Inferior parietal cortex (tissue), 1 donor: ENCODE results near the gene TADA2A.

ENCODE experiments used
- DNase-seq: peaks from one replicate; pipeline ENCODE4 v3.0.0-alpha.2; 2016; ENCODE audit errors: extremely low spot score

TADA2A gene

DNA sequence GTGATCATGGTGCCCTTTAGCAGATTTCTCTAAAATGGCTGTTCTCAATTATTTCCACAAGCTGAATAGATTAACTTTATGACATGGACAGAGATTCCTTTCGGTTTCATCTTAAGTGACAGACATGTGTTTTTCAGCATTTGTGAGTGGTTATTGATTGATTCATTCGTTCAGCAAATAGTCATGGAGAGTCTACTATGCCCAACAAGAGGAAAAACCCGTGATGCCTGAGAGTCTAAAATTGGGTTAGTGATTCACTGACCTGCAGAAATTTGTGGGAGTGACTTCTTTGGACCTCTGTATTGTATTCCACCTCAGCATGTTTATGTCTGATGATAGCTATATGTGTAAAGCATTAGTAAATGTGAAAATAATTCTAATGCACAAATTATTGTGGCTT is 55.0 kb downstream of the TADA2A start:
- no peak for DNase-seq

DNA sequence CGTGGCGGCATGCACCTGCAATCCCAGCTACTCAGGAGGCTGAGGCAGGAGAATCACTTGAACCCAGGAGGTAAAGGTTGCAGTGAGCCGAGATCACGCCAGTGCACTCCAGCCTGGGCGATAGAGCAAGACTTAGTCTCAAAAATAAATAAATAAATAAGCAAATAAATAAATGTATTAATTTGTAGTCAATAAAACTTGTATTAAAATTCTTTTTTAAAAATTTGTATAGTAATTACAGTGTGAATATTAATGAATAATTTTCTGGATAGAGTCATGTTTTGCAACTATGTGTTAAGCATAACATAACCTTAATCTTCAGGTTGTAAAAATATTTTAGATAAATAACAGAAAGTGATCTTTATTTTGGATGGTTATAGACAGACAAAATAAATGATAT is 55.8 kb downstream of the TADA2A start:
- DNase-seq: no peak

DNA sequence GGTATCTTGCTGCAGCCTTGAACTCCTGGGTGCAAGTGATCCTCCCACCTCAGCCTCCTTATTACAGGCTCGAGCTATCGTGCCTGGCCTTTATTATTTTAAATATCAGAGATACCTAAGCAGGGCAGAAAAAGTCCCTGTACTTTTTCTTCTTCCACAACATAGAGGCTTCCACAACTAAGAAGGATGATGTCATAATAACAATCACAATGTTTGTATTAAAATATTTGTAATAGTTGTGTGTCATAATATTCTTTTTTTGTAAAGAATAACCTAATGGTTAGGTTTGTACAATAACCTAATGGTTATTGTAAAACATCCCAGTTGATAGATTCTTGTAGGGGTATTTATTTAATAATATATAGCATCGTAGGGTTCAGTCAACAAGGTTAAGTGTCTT is 56.4 kb downstream of the TADA2A start:
- no peak for DNase-seq

DNA sequence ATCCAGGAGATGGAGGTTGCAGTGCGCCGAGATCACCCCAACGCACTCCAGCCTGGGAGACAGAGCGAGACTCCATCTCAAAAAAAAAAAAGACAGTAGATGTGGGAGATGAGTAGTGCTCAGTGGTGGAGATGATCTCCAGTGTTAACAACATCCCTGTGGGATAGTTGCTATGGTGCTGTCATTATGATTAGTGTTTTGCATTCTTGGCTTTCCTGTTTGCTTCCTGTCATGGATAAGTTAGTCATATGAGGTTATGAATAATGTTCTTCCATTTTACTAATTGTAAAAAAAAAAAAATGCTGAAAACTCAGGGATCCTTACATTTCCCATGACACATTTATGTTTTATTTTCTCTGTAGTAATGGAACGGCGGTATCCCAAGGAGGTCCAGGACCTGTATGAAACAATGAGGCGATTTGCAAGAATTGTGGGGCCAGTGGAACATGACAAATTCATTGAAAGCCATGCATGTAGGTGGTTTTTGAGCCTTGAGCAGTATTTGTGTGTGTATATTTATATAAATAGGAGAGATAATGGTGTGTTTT is 58.5 kb downstream of the TADA2A start:
- DNase-seq: no peak

DNA sequence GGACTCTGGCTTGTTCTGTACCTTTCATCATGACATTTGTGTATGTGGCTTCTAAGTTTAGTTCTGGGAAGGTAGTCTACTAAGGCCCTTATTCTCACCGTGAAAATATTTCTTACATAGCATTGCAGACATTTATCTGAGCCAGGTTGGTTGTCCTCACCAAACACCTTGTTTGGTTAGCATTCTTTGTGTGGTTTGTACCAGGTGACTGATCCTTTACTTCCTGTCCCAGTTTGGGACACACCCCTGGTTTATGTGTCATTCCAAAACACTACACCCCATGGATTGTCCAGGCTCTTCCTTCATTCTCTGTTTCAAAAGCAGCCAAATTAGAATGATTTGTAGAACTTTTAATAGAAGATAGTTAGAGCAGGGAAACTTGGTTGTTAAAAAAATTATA is 59.8 kb downstream of the TADA2A start:
- DNase-seq: no peak

DNA sequence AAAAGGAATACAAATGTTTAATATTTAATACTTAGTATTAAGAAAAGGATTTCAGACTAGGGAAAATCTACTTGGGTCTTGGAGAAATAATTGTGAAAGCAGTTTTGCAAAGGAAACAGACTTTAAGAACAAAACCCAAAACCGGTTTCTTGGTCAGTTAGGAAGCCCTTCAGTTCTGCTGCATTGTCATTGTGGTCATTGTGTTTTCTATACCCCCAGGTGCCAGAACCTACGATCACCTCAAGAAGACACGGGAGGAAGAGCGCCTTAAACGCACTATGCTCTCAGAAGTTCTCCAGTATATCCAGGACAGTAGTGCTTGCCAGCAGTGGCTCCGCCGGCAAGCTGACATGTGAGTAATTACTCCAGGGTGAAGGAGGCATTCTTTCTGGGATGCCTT is 63.5 kb downstream of the TADA2A start:
- no peak for DNase-seq

DNA sequence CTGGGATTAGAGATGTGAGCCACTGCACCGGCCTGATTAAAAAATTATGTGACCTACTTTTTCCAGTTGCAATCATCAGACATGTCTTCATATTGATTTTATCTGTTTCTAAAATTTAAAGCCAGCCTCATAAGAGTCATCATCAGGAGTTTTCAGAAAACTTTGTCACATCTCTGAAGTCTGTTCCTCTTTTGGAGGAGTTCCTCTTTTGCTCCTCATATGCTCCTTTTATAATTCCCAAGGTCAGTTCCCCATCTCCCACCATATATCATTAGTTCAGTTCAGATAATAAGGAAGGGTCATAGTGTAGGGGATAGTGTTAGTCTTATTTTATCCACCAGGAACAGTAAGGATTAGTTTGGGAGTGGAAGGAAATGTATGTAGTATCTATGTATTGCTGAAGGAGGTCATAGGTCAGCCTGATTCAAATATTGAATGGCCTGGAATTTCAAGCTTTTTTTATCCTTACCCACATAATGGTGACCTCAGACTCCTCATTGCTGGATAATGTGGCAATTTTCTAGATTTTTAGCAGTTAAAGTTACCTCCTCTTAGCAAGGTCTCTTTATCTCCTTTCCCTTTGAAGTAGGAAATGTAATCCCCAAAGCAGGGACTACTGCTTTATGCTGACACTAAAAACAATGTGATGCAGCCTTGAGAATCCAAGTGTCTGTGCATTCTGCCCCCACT is 69.2 kb downstream of the TADA2A start:
- no peak for DNase-seq

DNA sequence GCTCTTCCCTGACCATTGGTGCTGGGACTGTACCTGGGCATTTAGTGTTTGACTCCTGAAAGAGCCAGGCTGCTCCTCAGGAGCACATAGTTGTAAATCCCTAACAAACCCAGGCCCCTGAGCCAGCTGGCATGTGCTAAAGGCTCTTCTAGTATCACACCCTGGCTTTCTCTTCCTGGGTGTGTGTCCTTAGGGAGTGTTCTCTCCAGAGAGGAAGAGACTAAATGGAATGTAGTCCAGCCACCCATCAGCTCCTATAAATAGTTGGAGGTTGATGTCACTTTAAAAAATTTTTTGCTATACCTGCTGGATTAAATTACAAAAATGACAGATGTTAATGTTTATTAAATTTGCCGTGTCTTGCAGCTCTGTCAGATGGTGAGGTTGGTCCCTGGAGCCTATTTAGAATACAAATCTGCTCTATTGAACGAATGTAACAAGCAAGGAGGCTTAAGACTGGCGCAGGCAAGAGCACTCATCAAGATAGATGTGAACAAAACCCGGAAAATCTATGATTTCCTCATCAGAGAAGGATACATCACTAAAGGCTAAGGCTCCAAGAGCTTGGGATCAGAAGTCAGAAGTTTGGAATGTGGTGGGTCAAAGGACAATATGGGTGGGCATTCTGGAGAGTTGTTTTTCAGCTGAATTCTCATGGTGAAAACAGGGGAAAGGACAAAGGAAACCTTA is 69.9 kb downstream of the TADA2A start:
- DNase-seq: no peak

DNA sequence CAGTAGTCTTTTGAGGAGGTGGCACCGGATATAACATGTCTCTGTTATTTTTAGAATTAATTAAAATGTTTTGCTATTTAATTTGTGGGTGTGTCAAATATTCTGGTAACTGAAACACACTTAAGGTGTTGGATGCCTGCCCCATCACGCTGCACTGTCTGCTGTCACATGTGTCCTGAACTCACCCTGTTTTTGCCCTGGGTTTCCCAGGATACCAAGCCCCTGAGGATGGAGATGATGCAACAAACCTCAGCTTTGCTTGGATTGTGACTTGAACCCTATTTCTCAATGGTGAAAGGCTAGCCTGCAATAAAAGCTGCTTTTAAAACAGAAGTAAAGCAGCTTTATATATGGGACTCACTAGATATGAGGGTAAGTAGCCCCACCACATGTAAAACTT is 71.5 kb downstream of the TADA2A start:
- no peak for DNase-seq

DNA sequence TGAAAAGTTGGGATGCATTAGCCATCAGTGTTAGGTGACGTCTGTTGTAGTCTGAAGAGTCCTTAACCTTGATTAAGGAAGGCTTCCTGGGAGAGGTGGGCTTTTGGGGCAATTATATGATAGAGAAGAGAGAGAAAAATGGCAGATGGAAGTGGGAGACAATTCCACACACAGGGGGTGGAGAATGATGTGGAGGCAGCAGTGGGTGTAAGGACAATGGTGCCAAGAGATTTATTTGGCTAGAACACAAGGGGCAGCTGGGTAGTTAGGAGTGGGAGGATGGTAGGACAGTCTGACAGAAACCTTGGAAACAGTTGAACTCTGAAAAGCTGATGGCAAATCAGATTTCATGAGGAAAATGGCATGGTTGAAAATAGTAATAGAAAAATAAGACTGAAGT is 72.3 kb downstream of the TADA2A start:
- no peak for DNase-seq

DNA sequence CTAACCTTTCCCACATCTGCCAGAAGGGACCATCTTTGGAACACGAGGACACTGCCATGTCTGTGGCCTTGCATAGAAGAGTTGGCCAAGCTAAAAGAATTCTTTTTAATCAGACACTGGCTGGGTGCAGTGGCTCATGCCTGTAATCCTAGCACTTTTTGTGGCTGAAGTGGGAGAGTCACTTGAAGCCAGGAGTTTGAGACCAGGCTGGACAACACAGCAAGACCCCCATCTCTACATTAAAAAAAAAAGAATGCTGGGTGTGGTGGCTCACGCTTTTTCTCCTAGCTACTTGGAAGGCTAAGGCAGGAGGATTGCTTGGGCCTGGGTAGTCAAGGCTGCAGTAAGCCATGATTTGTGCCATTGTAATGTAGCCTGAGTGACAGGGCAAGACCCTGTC is 73.7 kb downstream of the TADA2A start:
- DNase-seq: no peak

DNA sequence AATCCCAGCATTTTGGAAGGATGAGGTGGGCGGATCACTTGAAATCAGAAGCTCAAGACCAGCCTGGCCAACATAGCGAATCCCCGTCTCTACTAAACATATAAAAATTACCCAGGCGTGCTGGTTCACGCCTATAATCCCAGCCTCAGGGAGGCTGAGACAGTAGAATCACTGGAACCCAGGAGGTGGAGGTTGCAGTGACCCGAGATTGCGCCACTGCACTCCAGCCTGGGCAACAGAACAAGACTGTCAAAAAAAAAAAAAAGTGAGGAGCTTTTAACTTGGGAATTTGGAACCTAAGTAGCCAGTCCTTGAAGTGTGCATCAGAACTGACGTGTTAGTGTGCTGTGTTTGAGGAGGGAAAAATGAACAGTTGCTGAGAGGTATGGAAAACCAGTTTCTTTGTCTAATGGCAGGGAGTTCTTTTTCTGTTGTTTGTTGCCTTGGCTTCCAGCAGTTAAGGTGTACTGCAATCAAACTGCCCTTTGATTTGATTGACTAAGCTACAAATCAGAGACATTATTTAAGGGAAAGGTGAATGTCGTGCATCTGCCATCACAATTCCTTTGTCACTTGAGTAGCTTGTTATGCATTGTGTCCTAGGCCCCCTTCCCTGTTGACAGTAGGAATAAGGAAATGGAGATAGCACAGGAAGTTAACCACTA is 74.4 kb downstream of the TADA2A start:
- no peak for DNase-seq

DNA sequence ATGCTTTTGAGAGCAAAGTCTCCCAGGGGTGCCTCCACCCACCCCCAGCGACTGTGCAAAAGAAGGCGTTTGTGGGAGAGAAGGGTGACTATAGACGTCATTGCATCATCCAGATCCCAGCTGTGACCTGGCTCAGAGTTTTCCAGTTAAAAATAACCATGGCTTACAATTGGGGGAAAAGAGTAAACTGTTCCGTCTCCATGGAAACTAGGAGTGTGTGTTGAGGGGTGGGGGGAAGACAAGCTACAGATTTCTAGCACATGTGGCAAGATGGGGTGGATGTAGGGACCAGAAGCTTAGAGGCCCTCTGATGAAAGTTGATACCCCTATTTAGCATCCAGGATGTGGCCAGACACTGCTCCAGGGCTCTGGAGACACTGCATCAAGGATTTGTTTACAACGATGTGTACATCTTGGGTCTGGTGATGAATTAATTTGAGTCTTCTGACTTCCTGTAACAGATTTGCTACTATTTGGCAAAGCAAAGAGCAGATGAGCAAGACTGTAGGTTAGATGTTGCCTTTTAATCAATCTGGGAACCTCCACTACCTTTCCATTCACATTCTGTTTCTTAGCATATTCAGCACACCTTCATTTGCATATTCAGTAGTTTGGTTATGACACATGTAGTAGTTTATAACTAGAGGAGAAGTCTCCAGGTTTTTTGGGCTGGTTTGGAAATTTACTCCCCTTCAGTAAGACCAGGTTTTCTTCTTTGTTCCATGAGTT is 76.8 kb downstream of the TADA2A start:
- DNase-seq: peak; percentile 37

DNA sequence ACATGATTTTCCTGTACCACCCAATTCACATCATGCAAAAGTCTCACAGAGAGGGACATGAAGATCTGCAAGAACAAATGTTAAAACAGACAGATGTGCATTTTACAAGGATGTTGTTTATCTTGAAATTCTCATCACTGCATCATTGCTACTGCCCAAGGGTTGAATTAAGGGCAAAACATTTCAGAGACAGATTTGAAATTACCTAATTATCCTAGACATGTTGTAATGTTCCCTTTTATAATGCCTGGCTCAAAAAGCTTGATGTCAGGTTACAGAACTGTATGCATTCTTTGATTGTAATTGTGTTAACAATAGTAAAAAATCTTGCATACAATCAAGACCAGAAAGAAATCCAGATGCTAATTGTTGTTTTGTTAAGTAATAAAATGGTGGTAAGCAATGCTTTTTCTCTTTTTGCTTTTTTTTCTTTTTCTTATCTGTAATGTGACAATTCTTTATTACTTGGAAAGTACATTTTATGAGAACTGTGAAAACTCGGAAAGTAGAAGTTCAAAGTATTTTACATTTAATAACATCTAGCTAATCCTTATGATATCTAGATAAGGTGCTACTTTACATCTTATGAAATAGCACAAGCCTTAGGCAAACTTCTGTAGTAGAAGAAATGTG is 79.4 kb downstream of the TADA2A start:
- DNase-seq: no peak

DNA sequence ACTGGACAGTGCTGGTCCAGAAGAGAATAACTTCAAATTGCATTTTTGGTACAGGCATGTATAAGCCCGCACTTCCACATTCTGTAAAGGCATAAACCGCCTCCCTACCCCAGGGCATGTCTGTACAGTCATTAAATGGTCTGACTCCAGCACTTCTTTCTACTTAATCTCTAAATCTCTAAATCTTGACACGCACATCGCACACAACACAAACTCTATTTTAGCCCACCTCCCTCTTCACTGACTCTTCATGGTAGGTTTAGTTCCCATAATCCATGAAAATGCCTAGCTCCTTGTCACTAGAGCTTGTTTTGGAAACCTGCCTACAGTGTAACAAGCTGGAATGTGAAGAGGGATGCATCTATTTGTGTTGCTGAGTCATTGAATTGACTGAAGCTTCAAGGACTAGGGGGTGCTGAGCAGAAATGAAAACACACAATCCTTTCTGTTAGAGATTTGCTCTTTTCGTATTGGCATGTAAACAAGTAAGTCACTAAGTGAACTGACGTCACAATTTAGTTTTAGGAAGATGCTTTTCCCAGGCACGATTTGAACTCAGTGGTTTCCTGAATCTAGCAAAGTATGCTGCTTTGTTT is 81.4 kb downstream of the TADA2A start:
- peak; percentile 58 for DNase-seq

DNA sequence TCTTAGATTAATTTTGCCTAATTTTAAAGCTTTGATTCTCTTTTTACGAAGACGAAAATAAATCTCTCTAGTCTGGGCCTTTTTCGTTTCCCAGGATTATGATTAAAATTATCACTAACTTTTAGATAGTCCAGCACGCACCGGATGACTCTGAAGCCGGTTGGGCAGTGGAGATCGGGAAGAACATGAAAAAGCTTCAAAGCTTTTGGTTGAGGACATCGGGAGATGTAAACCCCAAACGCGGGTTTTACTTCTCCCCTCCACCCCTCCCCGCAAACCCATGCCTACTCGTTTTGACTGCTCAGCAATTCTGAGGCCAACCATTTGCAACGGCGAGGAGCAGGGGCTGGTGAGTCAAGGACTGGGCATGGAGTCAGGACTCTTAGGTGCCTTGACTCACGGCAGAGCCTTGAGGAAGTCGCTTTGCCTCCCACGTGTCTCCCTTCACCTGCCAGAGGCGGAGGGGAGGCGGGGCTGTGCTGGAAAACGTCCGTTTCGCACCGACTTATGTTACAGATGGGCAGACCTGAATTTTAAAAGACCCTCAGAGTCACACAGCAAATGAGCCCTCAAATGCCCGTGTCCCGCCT is 82.0 kb downstream of the TADA2A start:
- peak; percentile 49 for DNase-seq

DNA sequence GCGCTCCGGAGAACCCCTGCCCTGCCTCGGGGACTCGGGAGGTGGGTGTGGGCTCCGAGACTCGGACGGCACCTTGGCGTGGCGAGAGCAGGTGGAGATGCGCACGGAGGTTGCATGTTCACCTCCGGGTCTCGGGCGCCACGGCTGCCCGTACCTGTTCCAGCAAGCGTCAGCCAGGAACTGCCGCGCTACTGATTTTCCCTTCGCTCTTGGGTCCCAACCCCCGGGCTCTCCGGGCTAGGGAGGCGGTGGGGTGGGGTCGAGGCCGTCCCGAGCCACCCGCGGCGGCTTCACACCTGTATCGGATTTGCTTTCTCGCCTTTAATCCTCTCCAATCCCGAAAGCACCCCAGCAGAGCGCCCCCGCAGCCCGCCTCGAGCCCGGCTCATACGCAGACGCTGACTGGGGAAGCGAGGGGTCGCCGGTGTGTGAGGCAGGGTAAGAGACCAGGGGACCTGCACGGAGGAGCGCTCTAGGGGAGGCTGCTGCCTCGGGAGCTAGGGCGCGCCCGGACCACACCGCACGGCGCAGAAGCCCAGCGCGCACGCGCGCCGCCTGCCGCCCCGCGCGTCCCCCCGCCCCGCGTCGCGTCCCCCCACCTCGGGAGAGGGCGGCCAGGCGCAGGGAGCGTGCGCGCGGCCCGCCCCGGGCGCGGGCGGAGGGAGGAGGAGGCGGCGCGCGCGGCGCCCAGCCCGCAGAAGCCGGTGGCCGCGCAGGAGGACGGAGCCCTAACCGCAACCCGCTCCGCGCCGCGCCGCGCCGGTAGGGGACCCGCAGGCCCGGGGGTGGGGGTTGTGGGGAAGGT is 82.7 kb downstream of the TADA2A start, which contains the start of gene DUSP14:
Gene DUSP14, plus strand, starts transcription at position 695 of the 805 bp plus-strand sequence. CDS start 22,382 bp downstream, outside the sequence.
- DNase-seq: peak; percentile 76

DNA sequence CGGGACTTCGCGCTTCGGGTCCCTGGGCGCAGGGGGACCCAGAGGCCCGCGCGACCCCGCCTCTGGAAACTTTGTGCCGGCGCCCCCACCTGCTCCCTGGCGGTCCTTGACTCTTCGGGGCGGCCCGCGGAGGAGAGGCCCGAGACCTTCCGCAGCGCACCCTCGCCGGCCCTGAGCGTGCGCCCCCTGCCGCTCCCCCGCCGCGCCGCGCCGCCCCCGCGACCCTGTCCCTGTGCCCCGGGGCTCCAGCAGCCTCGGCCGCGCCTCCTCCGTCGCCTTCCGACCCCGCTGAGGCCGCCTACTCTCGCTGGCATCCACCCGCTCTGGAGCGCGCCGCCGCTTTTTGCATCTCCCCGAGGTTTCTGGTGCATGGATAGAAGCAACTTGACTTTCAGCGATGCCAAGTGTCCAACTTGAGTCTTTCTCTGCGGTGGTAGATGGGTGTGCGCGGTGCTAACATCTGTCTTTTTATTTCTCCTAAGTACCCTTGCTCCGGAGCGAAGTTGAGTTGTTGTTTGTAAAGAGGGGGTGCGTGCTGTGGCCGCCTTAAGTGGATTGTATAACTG is 83.4 kb downstream of the TADA2A start:
- DNase-seq: peak; percentile 32
